Measurements from ENCODE around the gene RERE. TPM values are rescaled to one million over a fixed set of nuclear protein-coding genes. Genes with fewer than 3 reads are reported as not detected.

The RERE gene
- total and polyA plus RNA-seq, 2 donors (not counting 3 experiments of a cell fraction or from before 2014, with no cell fraction given), result 14.1 to 113 TPM

- dilution Hi-C loops (cut with MboI; ENCODE audit: extremely low pct_ligation_motif_present, low sequenced_read_pairs), result no loop called here
- BruUV-seq (replicated peaks), result no TSS peak
- H3K9ac ChIP-seq (replicated peaks; ENCODE audit: extremely low read depth, insufficient read depth, low read length), result peak overlapping the region; percentile 68
- peak overlapping the region; percentile 33 for H2AFZ ChIP-seq (ENCODE audit: low read depth, low read length)
- no peaks in the 10 kb centered on the region for H3K27me3 ChIP-seq (ENCODE audit: control insufficient read depth in 2 of 2, insufficient read depth in 2 of 2, low read length in 2 of 2)
- intact Hi-C loops (cut with micrococcal nuclease), result loop anchor here (1.0 to 10.0 kb wide), 5 partner anchors 32 to 430 kb away; no protein-coding TSS in a partner anchor
- peak overlapping the region in 2 of 3 experiments; percentile 32 to 90 for H3K4me3 ChIP-seq (replicated peaks in 1 of 3; ENCODE audit: insufficient read depth in 1 of 3, low read depth in 1 of 3, low read length in 3 of 3)
- peaks cover 35% of the 10 kb centered on the region for H3K79me2 ChIP-seq (ENCODE audit: control insufficient read depth, insufficient read depth, low read length)
- H3K27ac ChIP-seq (ENCODE audit: insufficient read depth, low read depth, low read length), result peak overlapping the region; percentile 72
- ChIA-PET CTCF (interaction anchor here (0.9 to 2.5 kb wide), 6 partner anchors 12 to 302 kb away, joined by 3 to 12 read pairs (median 4); no protein-coding TSS in a partner anchor), POLR2A (no interaction called here)
- no peaks in the 10 kb centered on the region for H3K9me3 ChIP-seq (replicated peaks; ENCODE audit: control insufficient read depth, insufficient read depth, low read length)
- FAIRE-seq (peak; percentile 38), DNase-seq (ENCODE audit: low read depth, low spot score) (peak; percentile 66)
- TF ChIP-seq FOS (IDR thresholded peaks at IDR 0.05; ENCODE audit: borderline replicate concordance, insufficient read depth, low read length), result no peak
- no peak for TF ChIP-seq JUN (IDR thresholded peaks at IDR 0.05; ENCODE audit: borderline replicate concordance, insufficient read depth, insufficient read length, low read depth)
- no peak for TF ChIP-seq EZH2 (IDR thresholded peaks at IDR 0.05; ENCODE audit: borderline replicate concordance, low read depth, low read length, severe bottlenecking)
- TF ChIP-seq POLR2A (IDR thresholded peaks at IDR 0.05; ENCODE audit: low read depth, low read length), result no peak
- no peak for TF ChIP-seq CTCF (IDR thresholded peaks at IDR 0.05; ENCODE audit: extremely low read depth in 1 of 2, insufficient read depth in 1 of 2, low read depth in 1 of 2, low read length in 2 of 2)
- H4K20me1 ChIP-seq (replicated peaks; ENCODE audit: control insufficient read depth, extremely low read depth, insufficient read depth, low read length), result no peaks in the 10 kb centered on the region
- peaks cover 2 to 9% of the 10 kb centered on the region in 2 experiments for H3K36me3 ChIP-seq (ENCODE audit: control insufficient read depth in 2 of 2, extremely low read depth in 1 of 2, insufficient read depth in 2 of 2, low read length in 2 of 2)
- peaks cover 23% of the 10 kb centered on the region for H3K4me1 ChIP-seq (ENCODE audit: control insufficient read depth, extremely low read depth, insufficient read depth, low read length)
- peak overlapping the region; percentile 60 for H3K4me2 ChIP-seq (ENCODE audit: insufficient read depth, low read length)
- H3K9me1 ChIP-seq (replicated peaks; ENCODE audit: control insufficient read depth, extremely low read depth, insufficient read depth, low read length), result no peaks in the 10 kb centered on the region
Observed at GRCh38 chr1:8424539-8425116, 392.8 kb downstream of the RERE start.
